H1 (cell line): ENCODE results near the gene CYP46A1. TPM values are rescaled to one million over a fixed set of nuclear protein-coding genes. Genes with fewer than 3 reads are reported as not detected.
A peak's percentile ranks its signal among the peaks of the same experiment; 100 is the strongest.

Source experiments
- CTCF ChIA-PET: fragments of 300-600 bp; sonication (Branson Sonifier 250); formaldehyde crosslinking; loops from one replicate; lab custom pipeline; 2021; ENCODE audit not compliant: partially characterized antibody; lab: Charles Lee
- POLR2A ChIA-PET: fragments of 300-600 bp; sonication (Branson Sonifier 250); formaldehyde crosslinking; loops from one replicate; lab custom pipeline; 2021; ENCODE audit warnings: inconsistent platforms; ENCODE audit not compliant: partially characterized antibody; lab: Charles Lee
- DNase-seq, 2 experiments: peaks; one replicate each; pipeline versions ENCODE4 v3.0.0 to v3.0.0-alpha.2; 2010 to 2022; ENCODE audit warnings: low spot score in 2 of 2, low read depth in 1 of 2, mixed read lengths in 1 of 2
- FAIRE-seq: peaks from 2 replicates; lab custom pipeline; 2011; peaks lifted over from hg19 to GRCh38; lab: Jason Lieb, UNC
- H2AFZ ChIP-seq: 2 replicates; pipeline ENCODE4 v1.8.1; 2012; ENCODE audit warnings: low read length, inconsistent platforms
- H2AK5ac ChIP-seq: 2 replicates; pipeline ENCODE4 v1.6.1; 2013; ENCODE audit warnings: low read depth, low read length
- H2BK120ac ChIP-seq: replicated peaks from 2 replicates; pipeline ENCODE3; 2013; ENCODE audit warnings: low read depth, low read length, inconsistent platforms
- H2BK12ac ChIP-seq: 2 replicates; pipeline ENCODE4 v1.6.1; 2013; ENCODE audit warnings: low read depth, low read length
- H2BK15ac ChIP-seq: 2 replicates; pipeline ENCODE4 v1.6.1; 2013; ENCODE audit warnings: low read length
- H2BK20ac ChIP-seq: 2 replicates; pipeline ENCODE4 v1.6.1; 2013; ENCODE audit warnings: low read length
- H2BK5ac ChIP-seq: 2 replicates; pipeline ENCODE4 v1.6.1; 2013; ENCODE audit warnings: low read depth, low read length
- H3K14ac ChIP-seq: 2 replicates; pipeline ENCODE4 v1.6.1; 2013; ENCODE audit warnings: inconsistent platforms; ENCODE audit not compliant: insufficient read length
- H3K18ac ChIP-seq: 2 replicates; pipeline ENCODE4 v1.6.1; 2013; ENCODE audit warnings: low read length; ENCODE audit errors: extremely low read depth
- H3K23ac ChIP-seq: 2 replicates; pipeline ENCODE4 v1.6.1; 2013; ENCODE audit warnings: inconsistent platforms; ENCODE audit not compliant: insufficient read length
- H3K23me2 ChIP-seq: 2 replicates; pipeline ENCODE4 v1.6.1; 2013; ENCODE audit warnings: low read depth, low read length
- H3K27ac ChIP-seq: 2 replicates; pipeline ENCODE4 v1.6.1; 2011; ENCODE audit warnings: low read depth, low read length, inconsistent platforms
- H3K27me3 ChIP-seq, 4 experiments: replicated peaks in 1 of 4; 1 replicate in 1 of 4; 2 replicates in 3 of 4; pipeline versions ENCODE4 v1.6.1 to v1.8.1; 2011 to 2013; ENCODE audit warnings: low read length in 3 of 4, mild to moderate bottlenecking in 3 of 4, inconsistent platforms in 2 of 4, mixed read lengths in 2 of 4, moderate library complexity in 1 of 4; ENCODE audit not compliant: control insufficient read depth in 3 of 4, insufficient read depth in 3 of 4; ENCODE audit errors: extremely low read depth in 1 of 4
- H3K36me3 ChIP-seq, 4 experiments: 2 replicates each; pipeline versions ENCODE4 v1.6.1 to v1.8.1; 2011 to 2013; ENCODE audit warnings: mild to moderate bottlenecking in 4 of 4, low read length in 3 of 4, moderate library complexity in 2 of 4, control low read depth in 1 of 4, inconsistent platforms in 1 of 4; ENCODE audit not compliant: insufficient read depth in 4 of 4, control insufficient read depth in 2 of 4
- H3K4ac ChIP-seq: replicated peaks from 2 replicates; pipeline ENCODE3; 2013; ENCODE audit warnings: low read length, low read depth, mixed read lengths, inconsistent platforms; ENCODE audit not compliant: insufficient read length
- H3K4me1 ChIP-seq, 4 experiments: replicated peaks in 1 of 4; 1 replicate in 1 of 4; 2 replicates in 3 of 4; pipeline versions ENCODE4 v1.6.1 to v1.8.1; 2011 to 2013; ENCODE audit warnings: low read length in 3 of 4, inconsistent platforms in 2 of 4, mixed read lengths in 1 of 4; ENCODE audit not compliant: insufficient read depth in 4 of 4, control insufficient read depth in 3 of 4
- H3K4me2 ChIP-seq, 2 experiments: 2 replicates each; pipeline versions ENCODE4 v1.6.1 to v1.8.1; 2011 to 2013; ENCODE audit warnings: low read depth in 2 of 2, low read length in 2 of 2, control low read depth in 1 of 2, inconsistent platforms in 1 of 2, mild to moderate bottlenecking in 1 of 2; ENCODE audit not compliant: insufficient read depth in 1 of 2
- H3K4me3 ChIP-seq, 4 experiments: fragments of 200-600, 300-600 bp in 1 of 4; sonication (generic), shearing (Covaris generic), sonication (Bioruptor Twin) in 1 of 4; 2 replicates each; pipeline versions ENCODE4 v1.5.1 to v1.8.1; 2011 to 2016; ENCODE audit warnings: low read length in 4 of 4, low read depth in 3 of 4, control low read depth in 2 of 4, inconsistent platforms in 2 of 4, mild to moderate bottlenecking in 2 of 4, mixed read lengths in 1 of 4, moderate library complexity in 1 of 4; ENCODE audit not compliant: insufficient read depth in 2 of 4; ENCODE audit errors: extremely low read depth in 1 of 4
- H3K56ac ChIP-seq: replicated peaks from 2 replicates; pipeline ENCODE3; 2013; ENCODE audit warnings: low read depth, mild to moderate bottlenecking, mixed read lengths, low read length, inconsistent platforms; ENCODE audit not compliant: insufficient read length
- H3K79me1 ChIP-seq: 2 replicates; pipeline ENCODE4 v1.6.1; 2013; ENCODE audit warnings: low read depth, low read length, control low read depth
- H3K79me2 ChIP-seq, 2 experiments: 2 replicates each; pipeline versions ENCODE4 v1.6.1 to v1.8.1; 2012 to 2013; ENCODE audit warnings: low read length in 2 of 2, mild to moderate bottlenecking in 2 of 2, inconsistent platforms in 1 of 2; ENCODE audit not compliant: insufficient read depth in 2 of 2, control insufficient read depth in 1 of 2
- H3K9ac ChIP-seq, 4 experiments: replicated peaks in 1 of 4; 1 replicate in 1 of 4; 2 replicates in 3 of 4; pipeline versions ENCODE4 v1.6.1 to v1.8.1; 2011 to 2013; ENCODE audit warnings: low read depth in 3 of 4, low read length in 3 of 4, control low read depth in 2 of 4, mild to moderate bottlenecking in 2 of 4, moderate library complexity in 2 of 4, inconsistent platforms in 1 of 4; ENCODE audit errors: extremely low read depth in 1 of 4
- H3K9me3 ChIP-seq, 2 experiments: 2 replicates each; pipeline versions ENCODE4 v1.6.1 to v1.8.1; 2012 to 2013; ENCODE audit warnings: mild to moderate bottlenecking in 2 of 2, moderate library complexity in 2 of 2, control low read depth in 1 of 2, inconsistent platforms in 1 of 2, low read depth in 1 of 2, low read length in 1 of 2, mixed read lengths in 1 of 2; ENCODE audit not compliant: insufficient read depth in 2 of 2
- H4K20me1 ChIP-seq, 2 experiments: replicated peaks in 1 of 2; 2 replicates each; pipeline versions ENCODE3 to v1.8.1; 2011 to 2013; ENCODE audit warnings: inconsistent platforms in 2 of 2, low read length in 2 of 2, mild to moderate bottlenecking in 1 of 2; ENCODE audit not compliant: insufficient read depth in 2 of 2, control insufficient read depth in 1 of 2
- H4K5ac ChIP-seq: 2 replicates; pipeline ENCODE4 v1.6.1; 2013; ENCODE audit warnings: low read length, low read depth, mixed read lengths, inconsistent platforms; ENCODE audit not compliant: insufficient read length
- H4K8ac ChIP-seq: 2 replicates; pipeline ENCODE4 v1.8.0; 2013; ENCODE audit warnings: mild to moderate bottlenecking, moderate library complexity, low read length, inconsistent platforms; ENCODE audit not compliant: insufficient read depth; ENCODE audit errors: extremely low read depth
- H4K91ac ChIP-seq: replicated peaks from 2 replicates; pipeline ENCODE3; 2013; ENCODE audit warnings: low read length, mixed read lengths, inconsistent platforms; ENCODE audit not compliant: insufficient read length
- CBX5 ChIP-seq: fragments of 300-800, 300-1000 bp; sonication (generic); IDR thresholded peaks from 2 replicates; pipeline ENCODE4 v1.7.1; 2016; ENCODE audit warnings: antibody characterized with exemption, low read length, low read depth
- CTBP2 ChIP-seq: IDR thresholded peaks from 2 replicates; pipeline ENCODE4 v1.7.0; 2011; ENCODE audit warnings: borderline replicate concordance, mild to moderate bottlenecking, moderate library complexity, mixed read lengths, low read length; ENCODE audit not compliant: insufficient read depth, insufficient read length
- HDAC2 ChIP-seq, 2 experiments: fragments of 300-600 bp in 1 of 2; sonication (generic) in 1 of 2; IDR thresholded peaks; 2 replicates each; pipeline ENCODE4 v1.6.1; 2011 to 2012; ENCODE audit warnings: low read depth in 2 of 2, low read length in 2 of 2, mild to moderate bottlenecking in 2 of 2, moderate library complexity in 2 of 2, borderline replicate concordance in 1 of 2, inconsistent platforms in 1 of 2
- MAFK ChIP-seq: IDR thresholded peaks from 2 replicates; pipeline ENCODE4 v1.6.1; 2012; ENCODE audit warnings: low read depth, mild to moderate bottlenecking, improper control_type of control experiment, low read length
- NRF1 ChIP-seq: IDR thresholded peaks from 2 replicates; pipeline ENCODE4 v1.6.1; 2011; ENCODE audit warnings: mild to moderate bottlenecking, low read depth, low read length, improper control_type of control experiment
- SAP30 ChIP-seq: fragments of 300-600 bp; sonication (generic); IDR thresholded peaks from 2 replicates; pipeline ENCODE4 v1.7.1; 2012; ENCODE audit warnings: low read length, moderate library complexity, mild to moderate bottlenecking, inconsistent platforms; ENCODE audit not compliant: insufficient read depth, insufficient replicate concordance
- WGBS, 2 experiments: shearing (Covaris generic) in 1 of 2; methylation state at CpG; one replicate each; pipeline versions ENCODE4 v1.1.6 to v1.1.7; 2013 to 2015; ENCODE audit warnings: low lambda C conversion rate in 2 of 2, mixed read lengths in 2 of 2, inconsistent platforms in 1 of 2, low coverage in 1 of 2, missing lambda C conversion rate in 1 of 2; ENCODE audit not compliant: insufficient replicate concordance in 2 of 2, insufficient coverage in 1 of 2, insufficient read length in 1 of 2; ENCODE audit errors: extremely low coverage in 1 of 2, missing lambda C conversion rate in 1 of 2; 5-methylcytosine and 5-hydroxymethylcytosine counted together
- polyA plus RNA-seq, 7 experiments: library from polyadenylated mRNA; depleted of rRNA in 3 of 7; stranded (reverse) in 5 of 7; unstranded in 2 of 7; fragments of >200 nt in 5 of 7; fragments of 200-250 nt in 2 of 7; gene quantifications; 1 replicate in 5 of 7; 2 replicates in 1 of 7; 4 replicates in 1 of 7; pipeline versions ENCODE4 v1.2.1 to v1.2.3, GENCODE V29; 2011 to 2013; ENCODE audit warnings: missing spikeins in 2 of 7, mixed read lengths in 2 of 7
- total RNA-seq: library from RNA; stranded (reverse); fragmentation: NEBNext Ultra II Directional; extraction: Animal tissue kit (Norgen Biotek cat#: 25700); gene quantifications from 2 replicates; pipeline ENCODE4 v1.2.1, GENCODE V29; 2021

The CYP46A1 gene
- total and polyA plus RNA-seq, 2 of the 8 experiments (the other 6 are each of a cell fraction or from before 2014, with no cell fraction given) = 0.41 to 1.3 TPM

GRCh38 chr14:99775351-99775750 is 91.3 kb downstream of the CYP46A1 start:
- no peaks in the 10 kb centered on the region for H3K23me2 ChIP-seq
- H3K27me3 ChIP-seq = no peaks in the 10 kb centered on the region
- 79% methylated on average over 9 of the region's 9 CpGs; no CpG with 5 or more reads in 1 of the 2 experiments for WGBS, 2 experiments
- H3K4me2 ChIP-seq = peak overlapping the region; percentile 19 to 45; a peak in 3 of 4 replicates
- FAIRE-seq (no peak), DNase-seq (no peak)
- peaks cover 12 to 27% (median 20%) of the 10 kb centered on the region in 4 experiments for H3K4me1 ChIP-seq
- no peak overlapping the region for H3K14ac ChIP-seq
- H3K79me1 ChIP-seq = no peaks in the 10 kb centered on the region
- POLR2A ChIA-PET = interaction anchor here (0.6 to 1.5 kb wide), 2 partner anchors 18 to 106 kb away, joined by 3 read pairs; partner anchors contain the start of gene EML1
- H2BK15ac ChIP-seq = no peak overlapping the region
- peak overlapping the region; percentile 39 for H4K91ac ChIP-seq
- H2AFZ ChIP-seq = no peak overlapping the region
- H3K9me3 ChIP-seq = peaks cover 0 to 2% of the 10 kb centered on the region in 2 experiments; a peak in 1 of 4 replicates
- CTCF ChIA-PET = interaction anchor here (0.7 to 2.6 kb wide), 7 partner anchors 12 to 124 kb away, joined by 3 to 6 read pairs (median 3); no protein-coding TSS in a partner anchor
- H2BK20ac ChIP-seq = 0 out of 2 replicates have a peak overlapping the region, but pooled peaks have one; percentile 50
- H4K20me1 ChIP-seq = no peaks in the 10 kb centered on the region
- H3K27ac ChIP-seq = no peak overlapping the region
- H2BK5ac ChIP-seq = no peak overlapping the region
- no peak overlapping the region for H2BK120ac ChIP-seq
- TF ChIP-seq NRF1 (no peak), CTBP2 (no peak), MAFK (no peak), CBX5 (no peak), HDAC2 (IDR thresholded peaks at IDR 0.05; ENCODE audit: borderline replicate concordance in 1 of 2, low read depth in 2 of 2, low read length in 2 of 2) (no peak), SAP30 (no peak)
- H3K4ac ChIP-seq = no peak overlapping the region
- H3K18ac ChIP-seq = peak overlapping the region; percentile 51; the same call in 1 of the 2 replicates
- H3K9ac ChIP-seq = 0 out of 7 replicates have a peak overlapping the region, but pooled peaks of 1 of the 4 experiments have one; percentile 4
- H3K36me3 ChIP-seq = no peaks in the 10 kb centered on the region
- H4K5ac ChIP-seq = no peak overlapping the region
- H3K23ac ChIP-seq = no peak overlapping the region
- no peak overlapping the region for H3K4me3 ChIP-seq
- no peak overlapping the region for H2AK5ac ChIP-seq
- no peak overlapping the region for H4K8ac ChIP-seq
- no peaks in the 10 kb centered on the region for H3K79me2 ChIP-seq
- H3K56ac ChIP-seq = no peak overlapping the region
- no peak overlapping the region; the same call in 1 of the 2 replicates for H2BK12ac ChIP-seq
